Mononuclear cell (primary cell): ENCODE data around the gene LTO1. TPM values are rescaled to one million over a fixed set of nuclear protein-coding genes. Genes with fewer than 3 reads are reported as not detected.
"Not testable (repeated sequence)": the region's sequence is repeated elsewhere in the genome, so short reads cannot be mapped to it uniquely, and the experiment has no call there.

Experiments
- H3K27me3 ChIP-seq: 2 replicates; pipeline ENCODE4 v1.6.0; 2011; ENCODE audit warnings: low read length, control low read depth; ENCODE audit not compliant: insufficient read depth
- H3K4me1 ChIP-seq: 2 replicates; pipeline ENCODE4 v1.5.1; 2011; ENCODE audit warnings: mild to moderate bottlenecking, low read length, control low read depth; ENCODE audit not compliant: insufficient read depth
- H3K4me3 ChIP-seq: 2 replicates; pipeline ENCODE4 v1.5.1; 2011; ENCODE audit warnings: mild to moderate bottlenecking, low read length, moderate library complexity
- H3K9me3 ChIP-seq: 2 replicates; pipeline ENCODE4 v1.5.1; 2011; ENCODE audit warnings: low read depth, mild to moderate bottlenecking, control low read depth, low read length
- total RNA-seq: library from RNA; depleted of rRNA; stranded (reverse); fragments of >200 nt; gene quantifications from one replicate; pipeline ENCODE4 v1.2.3, GENCODE V29; 2012

Gene LTO1
- total RNA-seq, 1 donor = 18.6 TPM

GRCh38 chr11:69692422-69692821, 17.3 kb upstream of the LTO1 start:
- Histone ChIP-seq H3K27me3 (peaks cover 8% of the 10 kb centered on the region), H3K4me3 (no peak overlapping the region), H3K4me1 (no peaks in the 10 kb centered on the region), H3K9me3 (no peaks in the 10 kb centered on the region)

DNA sequence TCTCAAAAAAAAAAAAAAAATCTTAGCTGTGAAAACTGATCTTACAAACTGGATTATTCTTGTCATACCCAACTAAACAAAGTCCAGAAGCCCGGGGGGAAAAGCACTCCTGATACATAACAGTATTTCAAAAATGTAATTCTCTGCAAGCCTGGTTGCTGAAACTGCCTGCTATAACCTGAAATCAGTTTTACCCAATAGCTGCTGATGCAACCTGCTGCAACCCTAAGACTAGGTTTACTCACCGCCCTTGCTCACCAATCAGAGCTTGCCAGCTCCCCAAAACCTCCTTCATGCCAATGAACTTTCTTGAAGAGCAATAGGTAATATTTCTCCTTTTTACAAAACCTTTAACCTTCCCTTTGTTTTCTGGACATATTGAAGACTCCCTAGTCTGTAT, 16.3 kb upstream of the LTO1 start:
- Histone ChIP-seq H3K9me3 (no peaks in the 10 kb centered on the region), H3K27me3 (peaks cover 15% of the 10 kb centered on the region), H3K4me1 (no peaks in the 10 kb centered on the region), H3K4me3 (no peak overlapping the region)

- H3K4me3 ChIP-seq = no peak overlapping the region
- H3K9me3 ChIP-seq = no peaks in the 10 kb centered on the region
- H3K4me1 ChIP-seq = peaks cover 6% of the 10 kb centered on the region
- H3K27me3 ChIP-seq = peaks cover 15% of the 10 kb centered on the region
Measured at GRCh38 chr11:69689484-69690319, 14.5 kb upstream of the LTO1 start.

- H3K9me3 ChIP-seq, H3K4me1 ChIP-seq, H3K4me3 ChIP-seq: not testable (repeated sequence)
- peaks cover 15% of the 10 kb centered on the region for H3K27me3 ChIP-seq
Measured at GRCh38 chr11:69687969-69688771, 13.0 kb upstream of the LTO1 start.

- no peak overlapping the region for H3K4me3 ChIP-seq
- H3K27me3 ChIP-seq = peaks cover 15% of the 10 kb centered on the region
- H3K9me3 ChIP-seq = no peaks in the 10 kb centered on the region
- H3K4me1 ChIP-seq = peaks cover 6% of the 10 kb centered on the region
Measured at GRCh38 chr11:69686856-69687255, 11.7 kb upstream of the LTO1 start.

GRCh38 chr11:69686452-69686851, 11.3 kb upstream of the LTO1 start:
- Histone ChIP-seq H3K4me3 (no peak overlapping the region), H3K9me3 (no peaks in the 10 kb centered on the region), H3K4me1 (peaks cover 6% of the 10 kb centered on the region), H3K27me3 (peaks cover 15% of the 10 kb centered on the region)

DNA sequence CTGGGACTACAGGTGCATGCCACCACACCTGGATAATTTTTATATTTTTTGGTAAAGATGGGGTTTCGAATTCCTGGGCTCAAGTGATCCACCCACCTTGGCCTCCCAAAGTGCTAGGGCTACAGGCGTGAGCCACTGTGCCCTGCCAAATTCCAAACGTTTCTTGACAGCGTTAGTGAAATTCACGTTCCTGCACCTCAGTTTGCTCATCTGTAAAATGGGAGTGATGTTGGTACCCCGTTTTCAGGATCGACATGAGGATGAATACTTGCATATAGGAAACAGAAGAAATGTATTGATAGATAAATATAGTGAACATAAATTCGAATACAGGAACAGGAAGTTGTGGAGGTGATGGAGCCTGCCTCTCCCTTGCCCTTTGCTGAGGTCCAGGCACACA, 10.2 kb upstream of the LTO1 start:
- no peaks in the 10 kb centered on the region for H3K9me3 ChIP-seq
- no peak overlapping the region for H3K4me3 ChIP-seq
- H3K27me3 ChIP-seq = peaks cover 10% of the 10 kb centered on the region
- peaks cover 6% of the 10 kb centered on the region for H3K4me1 ChIP-seq

DNA sequence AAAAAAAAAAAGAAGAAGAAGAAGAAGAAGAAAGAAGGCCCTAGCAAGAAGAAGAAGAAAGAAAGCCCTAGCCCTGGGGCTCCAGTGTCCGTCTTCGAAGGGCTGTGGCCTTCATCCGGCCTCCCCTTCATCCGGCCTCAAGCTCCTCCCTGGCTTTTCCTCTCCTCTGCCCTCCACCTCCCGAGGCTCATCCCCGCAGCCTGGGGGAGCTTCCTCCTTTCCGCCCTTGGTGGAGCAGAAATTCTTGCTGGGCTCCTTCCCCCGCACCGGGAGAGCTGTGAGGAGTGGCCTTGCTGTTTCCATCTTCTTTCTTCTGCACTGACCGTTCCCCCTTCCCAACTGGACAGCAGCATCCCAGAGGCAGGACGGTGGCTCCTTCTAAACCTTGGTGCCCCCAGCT, 9.5 kb upstream of the LTO1 start:
- no peak overlapping the region for H3K4me3 ChIP-seq
- H3K27me3 ChIP-seq = peaks cover 10% of the 10 kb centered on the region
- H3K4me1 ChIP-seq = peaks cover 6% of the 10 kb centered on the region
- no peaks in the 10 kb centered on the region for H3K9me3 ChIP-seq

DNA sequence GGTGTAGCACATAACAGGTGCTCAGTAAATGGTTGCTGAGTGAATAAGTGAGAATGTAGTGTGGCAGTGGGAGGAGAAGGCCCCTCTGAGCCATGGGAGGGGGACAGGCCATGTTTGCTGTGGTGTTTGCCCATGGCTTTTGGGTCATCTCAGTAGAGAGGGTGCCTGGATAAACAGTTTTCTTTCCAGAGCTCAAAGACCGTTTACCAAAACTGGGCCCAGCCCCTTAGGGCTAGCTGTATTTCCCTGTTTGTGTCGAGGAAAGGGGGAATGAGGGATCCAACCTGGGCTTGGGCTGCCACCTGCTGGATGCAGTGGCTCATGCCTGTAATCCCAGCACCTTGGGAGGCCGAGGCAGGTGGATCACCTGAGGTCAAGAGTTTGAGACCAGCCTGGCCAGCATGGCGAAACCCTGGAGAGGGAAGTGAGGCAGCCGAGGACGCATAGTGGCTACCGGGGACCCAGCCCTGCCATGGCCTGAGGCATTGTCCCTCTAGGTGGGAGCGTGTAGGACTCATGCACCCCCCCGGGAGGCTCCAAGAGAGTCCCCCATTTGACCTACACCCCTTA, 8.7 kb upstream of the LTO1 start:
- H3K4me3 ChIP-seq = no peak overlapping the region
- peaks cover 6% of the 10 kb centered on the region for H3K4me1 ChIP-seq
- H3K9me3 ChIP-seq = no peaks in the 10 kb centered on the region
- H3K27me3 ChIP-seq = peaks cover 8% of the 10 kb centered on the region

GRCh38 chr11:69682681-69683326, 7.7 kb upstream of the LTO1 start:
- no peaks in the 10 kb centered on the region for H3K9me3 ChIP-seq
- peaks cover 6% of the 10 kb centered on the region for H3K4me1 ChIP-seq
- H3K27me3 ChIP-seq = peaks cover 8% of the 10 kb centered on the region
- no peak overlapping the region for H3K4me3 ChIP-seq

- H3K9me3 ChIP-seq = no peaks in the 10 kb centered on the region
- peaks cover 6% of the 10 kb centered on the region for H3K4me1 ChIP-seq
- H3K27me3 ChIP-seq = peaks cover 5% of the 10 kb centered on the region
- no peak overlapping the region for H3K4me3 ChIP-seq
Measured at GRCh38 chr11:69682221-69682620, 7.1 kb upstream of the LTO1 start.

DNA sequence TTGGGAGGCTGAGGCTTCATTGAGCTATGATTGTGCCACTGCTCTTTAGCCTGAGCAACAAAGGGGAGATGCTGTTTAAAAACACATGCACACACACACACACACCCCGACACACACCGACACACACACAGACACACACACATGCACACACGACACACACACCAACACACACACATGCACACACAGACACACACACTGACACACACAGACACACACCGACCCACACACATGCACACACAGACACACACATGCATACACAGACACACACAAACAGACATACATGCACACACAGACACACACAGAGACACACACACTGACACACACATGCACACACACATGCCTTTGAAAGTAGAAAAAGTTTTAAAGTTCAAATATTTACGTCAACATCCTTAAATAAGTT, 5.5 kb upstream of the LTO1 start:
- Histone ChIP-seq H3K4me1 (peaks cover 5% of the 10 kb centered on the region), H3K9me3 (no peaks in the 10 kb centered on the region), H3K27me3 (peaks cover 8% of the 10 kb centered on the region), H3K4me3 (no peak overlapping the region)

DNA sequence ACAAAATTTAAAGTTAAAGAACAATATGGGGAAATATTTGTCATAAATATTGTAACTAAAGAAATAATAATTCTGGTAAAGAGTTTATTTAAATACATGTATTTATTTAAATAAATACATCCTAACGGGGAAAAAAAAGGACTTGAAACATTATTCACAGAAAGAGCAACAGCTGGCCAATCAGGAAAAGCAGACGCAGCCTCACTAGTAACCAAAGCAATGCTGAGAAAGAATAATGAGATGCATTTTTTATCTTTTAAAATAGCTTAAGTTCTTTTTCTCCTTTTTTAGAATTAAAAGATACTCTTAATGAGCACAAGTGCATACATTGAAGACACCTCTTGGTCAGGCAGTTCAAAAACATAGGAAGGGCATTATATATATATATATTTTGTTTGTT, 2.6 kb upstream of the LTO1 start:
- Histone ChIP-seq H3K4me3 (no peak overlapping the region), H3K9me3 (no peaks in the 10 kb centered on the region), H3K4me1 (peaks cover 25% of the 10 kb centered on the region), H3K27me3 (peaks cover 8% of the 10 kb centered on the region)

GRCh38 chr11:69674267-69674885, 777 bp downstream of the LTO1 start:
- peaks cover 25% of the 10 kb centered on the region for H3K4me1 ChIP-seq
- peaks cover 8% of the 10 kb centered on the region for H3K27me3 ChIP-seq
- H3K4me3 ChIP-seq = peak overlapping the region; percentile 95
- no peaks in the 10 kb centered on the region for H3K9me3 ChIP-seq
